OCI-LY3 (cell line): ENCODE results near the gene CD72.

Experiments used
- H2AFZ ChIP-seq: fragments of 200-600, 300-600 bp; shearing (Covaris generic); 2 replicates; pipeline ENCODE4 v1.6.0; 2014; ENCODE audit warnings: antibody characterized with exemption, low read depth, low read length
- H3K27ac ChIP-seq: fragments of 200-600, 300-600 bp; sonication (generic); 2 replicates; pipeline ENCODE4 v1.5.1; 2014; ENCODE audit warnings: mild to moderate bottlenecking, low read length, moderate library complexity, mixed read lengths
- H3K27me3 ChIP-seq: fragments of 200-600, 300-600 bp; sonication (generic); 2 replicates; pipeline ENCODE4 v1.6.1; 2014; ENCODE audit warnings: low read depth, low read length, mixed read lengths
- H3K36me3 ChIP-seq: fragments of 200-600, 300-600 bp; sonication (generic); replicated peaks from 2 replicates; pipeline ENCODE3; 2014; ENCODE audit warnings: low read depth, low read length, mixed read lengths
- H3K4me1 ChIP-seq: fragments of 300-600, 200-600 bp; sonication (generic); 2 replicates; pipeline ENCODE4 v1.6.1; 2014; ENCODE audit warnings: low read length, mixed read lengths
- H3K4me2 ChIP-seq: fragments of 200-600, 300-600 bp; sonication (generic); 2 replicates; pipeline ENCODE4 v1.6.1; 2014; ENCODE audit warnings: low read length, mixed read lengths
- H3K4me3 ChIP-seq: fragments of 300-600, 200-600 bp; sonication (generic); 2 replicates; pipeline ENCODE4 v1.5.1; 2014; ENCODE audit warnings: antibody characterized with exemption, mild to moderate bottlenecking, low read length, moderate library complexity
- H3K79me2 ChIP-seq: fragments of 300-600, 200-600 bp; shearing (Covaris generic); 2 replicates; pipeline ENCODE4 v1.6.1; 2014; ENCODE audit warnings: mild to moderate bottlenecking, low read length, mixed read lengths
- H3K9ac ChIP-seq: fragments of 300-600, 200-600 bp; shearing (Covaris generic); 2 replicates; pipeline ENCODE4 v1.6.0; 2014; ENCODE audit warnings: mild to moderate bottlenecking, low read length, moderate library complexity
- H3K9me3 ChIP-seq: fragments of 200-600, 300-600 bp; shearing (Covaris generic); 2 replicates; pipeline ENCODE4 v1.6.1; 2014; ENCODE audit warnings: low read length, mixed read lengths; ENCODE audit not compliant: insufficient read depth
- H4K20me1 ChIP-seq: fragments of 200-600, 300-600 bp; sonication (generic); 2 replicates; pipeline ENCODE4 v1.6.1; 2016; ENCODE audit warnings: low read length, mixed read lengths; ENCODE audit not compliant: insufficient read depth
- EZH2phosphoT487 ChIP-seq: fragments of 200-600 bp; shearing (Covaris generic); IDR thresholded peaks from 2 replicates; pipeline ENCODE4 v1.6.1; 2018; ENCODE audit warnings: antibody characterized with exemption, mixed run types, low read depth
- TF ChIP-seq, protein P1 (sequence below): fragments of 200-600, 300-600 bp; sonication (generic); IDR thresholded peaks from 2 replicates; pipeline ENCODE4 v1.5.1; 2014; ENCODE audit warnings: antibody characterized with exemption, low read length, low read depth

CD72 gene

DNA sequence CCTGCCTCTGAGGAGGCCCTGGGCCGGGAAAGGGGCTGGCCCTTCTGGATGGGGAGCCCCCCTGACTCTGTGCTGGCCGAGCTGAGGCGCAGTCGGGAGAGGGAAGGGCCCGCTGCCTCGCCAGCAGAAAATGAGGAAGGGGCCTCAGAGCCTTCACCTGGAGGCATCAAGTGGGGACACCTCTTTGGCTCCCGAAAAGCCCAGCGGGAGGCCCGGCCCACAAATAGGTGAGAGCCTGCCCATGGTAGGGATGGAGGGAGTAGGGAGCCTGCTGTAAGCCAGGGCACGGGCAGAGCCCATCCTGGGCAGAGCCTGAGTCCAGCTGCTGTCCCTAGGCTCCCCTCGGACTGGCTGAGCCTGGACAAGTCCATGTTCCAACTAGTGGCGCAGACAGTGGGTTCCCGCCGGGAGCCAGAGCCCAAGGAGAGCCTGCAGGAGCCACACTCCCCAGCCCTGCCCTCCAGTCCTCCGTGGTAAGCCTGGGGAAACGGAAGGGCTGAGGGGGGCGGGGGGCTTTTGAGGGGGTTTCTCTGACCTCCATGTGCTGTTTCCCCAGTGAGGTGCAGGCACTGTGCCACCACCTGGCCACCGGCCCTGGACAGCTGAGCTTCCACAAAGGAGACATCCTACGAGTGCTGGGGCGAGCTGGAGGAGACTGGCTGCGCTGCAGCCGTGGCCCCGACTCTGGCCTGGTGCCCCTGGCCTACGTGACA is 57.4 kb downstream of the CD72 start:
- Histone ChIP-seq H4K20me1 (no peaks in the 10 kb centered on the region), H2AFZ (no peak overlapping the region), H3K79me2 (no peaks in the 10 kb centered on the region), H3K9me3 (no peaks in the 10 kb centered on the region), H3K4me3 (no peak overlapping the region), H3K27ac (no peak overlapping the region), H3K4me2 (no peak overlapping the region), H3K9ac (no peak overlapping the region), H3K36me3 (no peaks in the 10 kb centered on the region), H3K27me3 (no peaks in the 10 kb centered on the region), H3K4me1 (peaks cover 4% of the 10 kb centered on the region; the same call in 1 of the 2 replicates)
- TF ChIP-seq, protein P1, sequence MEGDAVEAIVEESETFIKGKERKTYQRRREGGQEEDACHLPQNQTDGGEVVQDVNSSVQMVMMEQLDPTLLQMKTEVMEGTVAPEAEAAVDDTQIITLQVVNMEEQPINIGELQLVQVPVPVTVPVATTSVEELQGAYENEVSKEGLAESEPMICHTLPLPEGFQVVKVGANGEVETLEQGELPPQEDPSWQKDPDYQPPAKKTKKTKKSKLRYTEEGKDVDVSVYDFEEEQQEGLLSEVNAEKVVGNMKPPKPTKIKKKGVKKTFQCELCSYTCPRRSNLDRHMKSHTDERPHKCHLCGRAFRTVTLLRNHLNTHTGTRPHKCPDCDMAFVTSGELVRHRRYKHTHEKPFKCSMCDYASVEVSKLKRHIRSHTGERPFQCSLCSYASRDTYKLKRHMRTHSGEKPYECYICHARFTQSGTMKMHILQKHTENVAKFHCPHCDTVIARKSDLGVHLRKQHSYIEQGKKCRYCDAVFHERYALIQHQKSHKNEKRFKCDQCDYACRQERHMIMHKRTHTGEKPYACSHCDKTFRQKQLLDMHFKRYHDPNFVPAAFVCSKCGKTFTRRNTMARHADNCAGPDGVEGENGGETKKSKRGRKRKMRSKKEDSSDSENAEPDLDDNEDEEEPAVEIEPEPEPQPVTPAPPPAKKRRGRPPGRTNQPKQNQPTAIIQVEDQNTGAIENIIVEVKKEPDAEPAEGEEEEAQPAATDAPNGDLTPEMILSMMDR = no peak
- no peak for TF ChIP-seq EZH2phosphoT487
